T-cell (primary cell): ENCODE data around the gene MAP2K6. TPM values are rescaled to one million over a fixed set of nuclear protein-coding genes. Genes with fewer than 3 reads are reported as not detected.
A peak's percentile ranks its signal among the peaks of the same experiment; 100 is the strongest.
"Not testable (repeated sequence)": the region's sequence is repeated elsewhere in the genome, so short reads cannot be mapped to it uniquely, and the experiment has no call there.

Experiments used
- ATAC-seq, 4 experiments: fragments of 200-7000 bp in 3 of 4; fragments of 150-1000 bp in 1 of 4; cut with Tn5 transposase; replicated peaks in 1 of 4; 1 replicate in 3 of 4; 2 replicates in 1 of 4; pipeline ENCODE4 v1.10.0; 2021; ENCODE audit warnings: moderate library complexity in 3 of 4, mild to moderate bottlenecking in 2 of 4, moderate number of reproducible peaks in 1 of 4
- CTCF ChIA-PET, 2 donors: fragments of 300-600 bp; sonication (Branson Sonifier 250); formaldehyde crosslinking; loops; one replicate each; lab custom pipeline; 2022; ENCODE audit warnings: antibody characterized with exemption in 2 of 2; lab: Charles Lee
- POLR2A ChIA-PET, 2 donors: fragments of 300-600 bp; sonication (Branson Sonifier 250); formaldehyde crosslinking; loops; one replicate each; lab custom pipeline; 2022; ENCODE audit warnings: antibody characterized with exemption in 2 of 2; lab: Charles Lee
- DNase-seq, 35 experiments: peaks; one replicate each; pipeline versions ENCODE4 v3.0.0 to v3.0.0-alpha.2; 2013 to 2023
- H3K27ac ChIP-seq: one replicate; pipeline ENCODE4 v1.5.1; 2013; ENCODE audit warnings: low read length
- H3K27me3 ChIP-seq, 2 experiments: replicated peaks in 1 of 2; 1 replicate in 1 of 2; 2 replicates in 1 of 2; pipeline versions ENCODE4 v1.6.1 to v1.7.0; 2013; ENCODE audit warnings: low read length in 1 of 2, mixed read lengths in 1 of 2; ENCODE audit not compliant: control insufficient read depth in 2 of 2, insufficient read depth in 2 of 2; ENCODE audit errors: extremely low read depth in 1 of 2
- H3K36me3 ChIP-seq, 2 donors: 1 replicate in 1 of 2; 2 replicates in 1 of 2; pipeline versions ENCODE4 v1.6.1 to v1.7.0; 2013; ENCODE audit warnings: low read length in 1 of 2; ENCODE audit not compliant: control insufficient read depth in 2 of 2, insufficient read depth in 1 of 2; ENCODE audit errors: extremely low read depth in 1 of 2
- H3K4me1 ChIP-seq, 2 experiments: 1 replicate in 1 of 2; 2 replicates in 1 of 2; pipeline versions ENCODE4 v1.6.1 to v1.7.0; 2013; ENCODE audit warnings: low read length in 2 of 2, mixed read lengths in 1 of 2; ENCODE audit not compliant: insufficient read depth in 2 of 2, control insufficient read depth in 1 of 2; ENCODE audit errors: extremely low read depth in 1 of 2
- H3K4me3 ChIP-seq, 2 donors: 1 replicate in 1 of 2; 2 replicates in 1 of 2; pipeline versions ENCODE4 v1.5.1 to v1.7.0; 2013; ENCODE audit warnings: mild to moderate bottlenecking in 2 of 2, low read length in 1 of 2, moderate library complexity in 1 of 2; ENCODE audit not compliant: control insufficient read depth in 1 of 2; ENCODE audit errors: extremely low read depth in 1 of 2
- H3K9me3 ChIP-seq: 2 replicates; pipeline ENCODE4 v1.7.0; 2013
- H3K27ac Mint-ChIP-seq, 2 donors: one replicate each; pipeline ENCODE4 v1.8.0; 2020 to 2021; ENCODE audit warnings: mild to moderate bottlenecking in 2 of 2, mixed read lengths in 2 of 2
- H3K27me3 Mint-ChIP-seq, 2 donors: one replicate each; pipeline ENCODE4 v1.8.0; 2021 to 2022; ENCODE audit warnings: mixed read lengths in 2 of 2
- H3K36me3 Mint-ChIP-seq: one replicate; pipeline ENCODE4 v1.8.0; 2021; ENCODE audit warnings: mixed read lengths
- H3K4me1 Mint-ChIP-seq, 3 donors: one replicate each; pipeline ENCODE4 v1.8.0; 2020 to 2022; ENCODE audit warnings: mixed read lengths in 3 of 3, mild to moderate bottlenecking in 1 of 3
- H3K4me3 Mint-ChIP-seq, 3 donors: one replicate each; pipeline ENCODE4 v1.8.0; 2020 to 2022; ENCODE audit warnings: mild to moderate bottlenecking in 3 of 3, mixed read lengths in 3 of 3, moderate library complexity in 3 of 3
- H3K9me3 Mint-ChIP-seq, 3 donors: one replicate each; pipeline ENCODE4 v1.8.0; 2020 to 2022; ENCODE audit warnings: mixed read lengths in 3 of 3
- WGBS: methylation state at CpG from one replicate; pipeline ENCODE4 v1.1.5; 2013; ENCODE audit warnings: missing lambda C conversion rate; ENCODE audit not compliant: insufficient coverage; 5-methylcytosine and 5-hydroxymethylcytosine counted together
- total RNA-seq, 35 experiments: library from RNA in 6 of 35; stranded (reverse) in 6 of 35; fragments of 120-200 nt in 1 of 35; gene quantifications; one replicate each; pipeline versions ENCODE4 v1.2.1 to v1.2.4 and lab custom pipeline; 2013 to 2026

The MAP2K6 gene
- total RNA-seq, 5 donors from 2014 or later (not counting 1 experiment from before 2014, with no cell fraction given), result 10.4 to 25.1 (median 11.5) TPM

DNA sequence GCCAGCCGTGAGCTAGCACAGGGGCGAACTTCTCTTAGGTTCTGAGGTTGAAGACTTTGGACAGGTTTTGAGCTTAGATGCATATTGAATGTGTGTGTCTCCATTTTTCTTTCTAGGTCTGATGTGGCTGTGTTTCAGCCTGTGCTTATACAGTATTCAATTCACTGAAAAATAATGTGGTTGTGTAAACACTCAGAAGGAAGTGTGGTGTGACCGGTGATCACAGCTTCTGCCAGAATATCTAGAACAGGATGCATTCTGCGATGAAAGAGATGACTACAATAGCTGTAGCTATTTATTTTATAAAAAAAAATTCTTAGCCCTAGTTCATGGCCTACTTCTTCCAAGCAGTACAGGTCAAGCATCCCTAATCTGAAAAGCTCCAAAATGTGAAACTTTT is 64.4 kb downstream of the MAP2K6 start:
- ATAC-seq (peak in 1 of 4 experiments; percentile 60), DNase-seq (no peak)
- Histone ChIP-seq H3K4me3 (no peak overlapping the region), H3K36me3 (no peaks in the 10 kb centered on the region), H3K4me1 (peaks cover 0 to 7% of the 10 kb centered on the region in 2 experiments), H3K9me3 (no peaks in the 10 kb centered on the region), H3K27ac (no peak overlapping the region), H3K27me3 (no peaks in the 10 kb centered on the region)
- peaks cover 45% of the 10 kb centered on the region for H3K36me3 Mint-ChIP-seq
- WGBS, result 82% methylated on average over 2 of the region's 4 CpGs
- H3K4me1 Mint-ChIP-seq, result peaks cover 26 to 31% (median 28%) of the 10 kb centered on the region in 3 donors
- no peaks in the 10 kb centered on the region for H3K27me3 Mint-ChIP-seq
- no peaks in the 10 kb centered on the region for H3K9me3 Mint-ChIP-seq
- no peak overlapping the region for H3K4me3 Mint-ChIP-seq
- ChIA-PET CTCF (interaction anchor here in 1 of 2 donors (0.6 kb wide), 1 partner anchor 1616 kb away, joined by 4 read pairs; no protein-coding TSS in a partner anchor), POLR2A (no interaction called here)
- H3K27ac Mint-ChIP-seq, result no peak overlapping the region

- CTCF ChIA-PET, result interaction anchor here (0.6 to 0.7 kb wide), 2 partner anchors 42 to 1617 kb away, joined by 3 to 4 read pairs; no protein-coding TSS in a partner anchor
- H3K27me3 Mint-ChIP-seq, H3K36me3 ChIP-seq, ATAC-seq, H3K27ac Mint-ChIP-seq, H3K27ac ChIP-seq, H3K9me3 ChIP-seq, H3K4me3 ChIP-seq, H3K4me1 ChIP-seq, H3K9me3 Mint-ChIP-seq, DNase-seq, H3K4me3 Mint-ChIP-seq, H3K27me3 ChIP-seq, POLR2A ChIA-PET: not testable (repeated sequence)
- WGBS, result 92% methylated on average over 4 of the region's 7 CpGs
- peaks cover 43% of the 10 kb centered on the region for H3K36me3 Mint-ChIP-seq
- peaks cover 26 to 31% (median 28%) of the 10 kb centered on the region in 3 donors for H3K4me1 Mint-ChIP-seq
Measured at GRCh38 chr17:69479756-69480155, 65.3 kb downstream of the MAP2K6 start.

- Mint-ChIP-seq H3K9me3 (no peaks in the 10 kb centered on the region), H3K27ac (no peak overlapping the region), H3K27me3 (no peaks in the 10 kb centered on the region), H3K4me3 (no peak overlapping the region), H3K36me3 (peaks cover 44% of the 10 kb centered on the region), H3K4me1 (peaks cover 28 to 31% (median 28%) of the 10 kb centered on the region in 3 donors)
- Histone ChIP-seq H3K36me3 (no peaks in the 10 kb centered on the region), H3K27me3 (no peaks in the 10 kb centered on the region), H3K9me3 (no peaks in the 10 kb centered on the region), H3K27ac (no peak overlapping the region), H3K4me3 (no peak overlapping the region), H3K4me1 (peaks cover 0 to 7% of the 10 kb centered on the region in 2 experiments)
- CTCF ChIA-PET, result no interaction called here
- DNase-seq (no peak), ATAC-seq (no peak)
- POLR2A ChIA-PET, result no interaction called here
- WGBS, result 100% methylated on average over 4 of the region's 4 CpGs
Measured at GRCh38 chr17:69480245-69480644, 65.7 kb downstream of the MAP2K6 start.

GRCh38 chr17:69485251-69485661 is 70.8 kb downstream of the MAP2K6 start:
- Histone ChIP-seq H3K9me3 (no peaks in the 10 kb centered on the region), H3K27ac (no peak overlapping the region), H3K4me3 (no peak overlapping the region), H3K4me1 (no peaks in the 10 kb centered on the region), H3K36me3 (no peaks in the 10 kb centered on the region), H3K27me3 (no peaks in the 10 kb centered on the region)
- ChIA-PET CTCF (no interaction called here), POLR2A (no interaction called here)
- DNase-seq (no peak), ATAC-seq (no peak)
- no peaks in the 10 kb centered on the region for H3K27me3 Mint-ChIP-seq
- no peak overlapping the region for H3K4me3 Mint-ChIP-seq
- no peaks in the 10 kb centered on the region for H3K9me3 Mint-ChIP-seq
- H3K4me1 Mint-ChIP-seq, result peaks cover 9 to 21% (median 10%) of the 10 kb centered on the region in 3 donors
- no CpG with 5 or more reads among the region's 3 CpGs for WGBS
- peaks cover 34% of the 10 kb centered on the region for H3K36me3 Mint-ChIP-seq
- H3K27ac Mint-ChIP-seq, result no peak overlapping the region

- Histone ChIP-seq H3K36me3 (no peaks in the 10 kb centered on the region), H3K4me3 (no peak overlapping the region), H3K27ac (no peak overlapping the region), H3K27me3 (no peaks in the 10 kb centered on the region), H3K9me3 (no peaks in the 10 kb centered on the region), H3K4me1 (no peaks in the 10 kb centered on the region)
- WGBS, result 50% methylated on average over 2 of the region's 3 CpGs
- no peak for ATAC-seq
- Mint-ChIP-seq H3K27ac (no peak overlapping the region), H3K4me1 (peaks cover 7 to 19% (median 8%) of the 10 kb centered on the region in 3 donors), H3K36me3 (peaks cover 28% of the 10 kb centered on the region), H3K4me3 (no peak overlapping the region), H3K27me3 (no peaks in the 10 kb centered on the region), H3K9me3 (no peaks in the 10 kb centered on the region)
- CTCF ChIA-PET, result no interaction called here
- DNase-seq, result no peak
- POLR2A ChIA-PET, result no interaction called here
Measured at GRCh38 chr17:69485901-69486643, 71.6 kb downstream of the MAP2K6 start.

GRCh38 chr17:69486779-69487637 is 72.5 kb downstream of the MAP2K6 start:
- ATAC-seq, result no peak

More at GRCh38 chr17:69486779-69487637, 72.5 kb downstream of the MAP2K6 start:
- POLR2A ChIA-PET, result no interaction called here
- Mint-ChIP-seq H3K36me3 (peaks cover 25% of the 10 kb centered on the region), H3K4me3 (no peak overlapping the region), H3K9me3 (no peaks in the 10 kb centered on the region), H3K4me1 (peaks cover 5 to 18% (median 9%) of the 10 kb centered on the region in 3 donors), H3K27me3 (no peaks in the 10 kb centered on the region), H3K27ac (no peak overlapping the region)
- CTCF ChIA-PET, result no interaction called here
- no peak overlapping the region for H3K27ac ChIP-seq
- DNase-seq, result no peak
- H3K4me1 ChIP-seq, result no peaks in the 10 kb centered on the region
- H3K9me3 ChIP-seq, result no peaks in the 10 kb centered on the region
- WGBS, result 84% methylated on average over 8 of the region's 13 CpGs
- no peak overlapping the region for H3K4me3 ChIP-seq
- no peaks in the 10 kb centered on the region for H3K27me3 ChIP-seq
- no peaks in the 10 kb centered on the region for H3K36me3 ChIP-seq
